ENCODE measurements around the gene MAD1L1.

MAD1L1 gene

DNA sequence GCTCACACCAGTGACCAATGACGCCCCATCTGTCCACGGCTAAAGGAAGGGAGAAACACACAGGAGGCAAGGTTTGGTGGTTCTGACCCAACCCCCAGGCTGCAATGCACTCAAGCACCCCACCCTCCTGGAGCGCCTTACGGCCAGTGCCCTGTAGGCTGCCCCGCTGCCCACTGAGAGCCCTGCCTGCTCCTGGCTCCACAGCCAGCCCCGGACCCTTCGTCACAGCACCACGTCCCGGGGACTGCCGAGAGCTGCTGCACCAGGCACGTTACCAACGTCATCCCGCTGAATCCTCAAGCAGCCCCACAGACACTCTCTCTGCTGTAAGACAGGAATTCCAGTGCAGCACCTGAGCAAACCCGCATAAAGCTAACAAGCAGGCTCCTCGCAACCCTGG lies 87.8 kb downstream of the MAD1L1 start:
- no peak for DNase-seq (ENCODE audit: low read depth)
- H3K4me3 ChIP-seq (ENCODE audit: control insufficient read depth, low read depth, low read length), result no peak overlapping the region
- TF ChIP-seq, protein P1, sequence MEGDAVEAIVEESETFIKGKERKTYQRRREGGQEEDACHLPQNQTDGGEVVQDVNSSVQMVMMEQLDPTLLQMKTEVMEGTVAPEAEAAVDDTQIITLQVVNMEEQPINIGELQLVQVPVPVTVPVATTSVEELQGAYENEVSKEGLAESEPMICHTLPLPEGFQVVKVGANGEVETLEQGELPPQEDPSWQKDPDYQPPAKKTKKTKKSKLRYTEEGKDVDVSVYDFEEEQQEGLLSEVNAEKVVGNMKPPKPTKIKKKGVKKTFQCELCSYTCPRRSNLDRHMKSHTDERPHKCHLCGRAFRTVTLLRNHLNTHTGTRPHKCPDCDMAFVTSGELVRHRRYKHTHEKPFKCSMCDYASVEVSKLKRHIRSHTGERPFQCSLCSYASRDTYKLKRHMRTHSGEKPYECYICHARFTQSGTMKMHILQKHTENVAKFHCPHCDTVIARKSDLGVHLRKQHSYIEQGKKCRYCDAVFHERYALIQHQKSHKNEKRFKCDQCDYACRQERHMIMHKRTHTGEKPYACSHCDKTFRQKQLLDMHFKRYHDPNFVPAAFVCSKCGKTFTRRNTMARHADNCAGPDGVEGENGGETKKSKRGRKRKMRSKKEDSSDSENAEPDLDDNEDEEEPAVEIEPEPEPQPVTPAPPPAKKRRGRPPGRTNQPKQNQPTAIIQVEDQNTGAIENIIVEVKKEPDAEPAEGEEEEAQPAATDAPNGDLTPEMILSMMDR (conservative IDR thresholded peaks at IDR 0.05; ENCODE audit: control insufficient read depth, insufficient read depth, low read depth, low read length), result no peak

DNA sequence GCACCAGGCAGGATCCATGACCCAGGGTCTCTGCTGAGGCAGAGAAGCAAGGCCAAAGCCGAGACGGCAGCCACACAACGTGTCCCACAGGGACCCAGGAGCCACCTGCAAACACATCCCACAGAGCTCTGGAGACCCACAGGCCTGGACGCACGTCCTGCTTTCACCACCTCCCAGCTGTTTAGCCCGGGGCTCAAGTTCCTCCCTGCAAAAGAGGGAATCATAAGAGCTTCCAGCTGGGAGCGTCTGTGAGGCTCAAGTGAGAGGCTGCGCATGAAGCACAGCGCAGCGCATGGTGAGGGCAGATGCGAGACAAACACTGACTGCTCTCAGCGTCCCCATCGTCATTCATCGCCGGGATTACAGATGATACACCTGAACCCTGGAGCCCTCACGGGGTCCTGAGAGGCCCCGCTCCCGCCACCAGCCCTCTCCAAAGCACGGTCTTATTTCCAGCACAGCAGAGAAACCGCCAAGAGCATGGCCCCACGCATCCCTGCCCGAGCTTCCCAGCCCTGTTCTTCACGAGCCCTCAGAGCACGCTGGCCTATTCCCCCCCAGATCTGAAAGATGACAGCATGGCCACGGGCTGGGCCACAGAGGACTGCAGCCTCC lies 88.7 kb downstream of the MAD1L1 start:
- H3K4me3 ChIP-seq (ENCODE audit: control insufficient read depth, low read depth, low read length), result no peak overlapping the region
- TF ChIP-seq, protein P1 (conservative IDR thresholded peaks at IDR 0.05; ENCODE audit: control insufficient read depth, insufficient read depth, low read depth, low read length), result no peak
- no peak for DNase-seq (ENCODE audit: low read depth)

DNA sequence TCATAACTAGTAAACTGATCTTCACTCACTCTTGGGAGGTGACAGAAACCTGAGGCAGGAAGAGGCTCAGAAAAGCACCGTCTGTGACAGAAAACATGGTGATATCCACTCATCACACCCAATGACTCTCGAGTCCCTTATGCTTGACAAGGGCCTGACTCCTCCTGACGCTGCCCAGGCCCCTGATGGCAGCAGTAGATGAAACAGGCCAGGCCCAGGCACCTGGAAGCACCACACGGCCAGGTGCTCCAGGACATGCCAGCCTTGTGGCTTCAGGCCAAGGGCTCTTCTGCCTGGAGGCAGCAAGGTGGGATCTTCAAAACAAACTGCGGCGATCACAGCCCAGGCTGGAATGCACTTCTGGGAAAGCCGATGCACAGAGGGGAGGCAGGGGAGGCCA lies 89.3 kb downstream of the MAD1L1 start:
- no peak overlapping the region for H3K4me3 ChIP-seq (ENCODE audit: control insufficient read depth, low read depth, low read length)
- DNase-seq (ENCODE audit: low read depth), result no peak
- TF ChIP-seq, protein P1 (conservative IDR thresholded peaks at IDR 0.05; ENCODE audit: control insufficient read depth, insufficient read depth, low read depth, low read length), result no peak

DNA sequence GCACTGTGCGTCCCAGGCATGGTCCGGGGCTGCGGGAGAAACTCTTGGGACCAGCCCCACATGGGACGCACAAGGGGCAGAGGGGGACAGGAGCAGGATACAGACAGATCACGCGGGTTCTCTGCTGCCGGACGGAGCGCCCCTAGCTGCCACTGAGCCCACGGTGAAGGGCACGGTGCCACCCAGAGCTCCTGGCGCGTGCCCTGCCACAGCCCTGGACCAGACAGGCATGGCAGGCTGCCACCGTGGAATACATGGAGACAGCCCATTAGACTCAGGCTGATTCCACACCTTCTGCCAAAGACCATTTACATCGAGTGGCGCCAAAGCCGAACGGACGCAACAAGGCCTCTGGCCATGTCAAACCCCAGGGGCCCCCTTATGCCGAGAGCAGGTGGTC lies 90.4 kb downstream of the MAD1L1 start:
- no peak for DNase-seq (ENCODE audit: low read depth)

DNA sequence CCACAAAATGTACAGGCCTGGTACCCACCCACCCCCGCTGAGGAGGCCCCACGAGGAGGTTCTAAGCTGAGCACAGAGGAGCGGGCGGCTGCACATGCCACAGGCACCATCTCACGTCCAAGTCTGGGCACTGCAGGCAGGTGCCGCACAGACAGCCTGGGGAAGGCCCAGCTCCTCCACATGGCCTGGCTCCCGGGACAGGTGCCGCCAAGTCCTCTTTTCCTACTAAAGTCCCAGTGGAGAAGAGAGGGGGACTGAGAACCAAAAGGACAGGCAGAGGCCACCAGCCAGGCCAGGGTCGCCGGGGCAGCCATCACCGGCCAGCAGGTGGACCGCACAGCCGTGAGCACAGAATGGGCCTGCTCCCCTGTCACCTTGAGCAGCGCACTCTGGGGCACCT lies 91.1 kb downstream of the MAD1L1 start:
- DNase-seq (ENCODE audit: low read depth), result no peak
- H3K4me3 ChIP-seq (ENCODE audit: control insufficient read depth, low read depth, low read length), result no peak overlapping the region
- TF ChIP-seq, protein P1 (conservative IDR thresholded peaks at IDR 0.05; ENCODE audit: control insufficient read depth, insufficient read depth, low read depth, low read length), result no peak

More for the DNA sequence above, 90.4 kb downstream of the MAD1L1 start:
- no peak overlapping the region for H3K4me3 ChIP-seq (ENCODE audit: control insufficient read depth, low read depth, low read length)
- TF ChIP-seq, protein P1 (conservative IDR thresholded peaks at IDR 0.05; ENCODE audit: control insufficient read depth, insufficient read depth, low read depth, low read length), result no peak

DNA sequence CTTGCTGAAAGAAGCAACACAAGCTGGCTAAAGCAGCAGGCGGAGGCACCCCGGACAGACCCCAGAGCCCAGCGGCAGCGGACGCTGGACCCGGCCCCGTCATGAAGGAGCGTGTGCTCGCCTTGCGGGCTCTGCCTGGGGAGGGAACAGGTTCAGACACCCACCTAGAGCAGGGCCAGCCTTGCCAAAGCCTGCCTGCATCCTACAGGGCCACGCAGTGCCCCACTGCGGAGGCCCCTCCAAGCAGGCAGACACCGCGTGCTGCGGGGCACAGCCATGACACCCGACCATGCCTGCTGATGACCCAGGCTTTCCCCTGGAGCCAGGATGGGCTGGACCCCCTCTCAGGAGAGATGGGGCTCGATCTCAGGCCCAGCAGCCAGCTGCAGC lies 91.7 kb downstream of the MAD1L1 start:
- H3K4me3 ChIP-seq (ENCODE audit: control insufficient read depth, low read depth, low read length), result no peak overlapping the region
- no peak for DNase-seq (ENCODE audit: low read depth)
- TF ChIP-seq, protein P1 (conservative IDR thresholded peaks at IDR 0.05; ENCODE audit: control insufficient read depth, insufficient read depth, low read depth, low read length), result no peak

Measured in fibroblast of mammary gland (primary cell).